GM12872 (cell line): ENCODE measurements around the gene CPZ.

ENCODE experiments used
- CTCF ChIP-seq: IDR thresholded peaks from 3 replicates; pipeline ENCODE4 v1.5.1; 2011; ENCODE audit warnings: low read depth, mild to moderate bottlenecking, low read length, moderate library complexity; ENCODE audit not compliant: insufficient read depth

CPZ gene

GRCh38 chr4:8644966-8645752, 52.6 kb downstream of the CPZ start:
- no peak for TF ChIP-seq CTCF

DNA sequence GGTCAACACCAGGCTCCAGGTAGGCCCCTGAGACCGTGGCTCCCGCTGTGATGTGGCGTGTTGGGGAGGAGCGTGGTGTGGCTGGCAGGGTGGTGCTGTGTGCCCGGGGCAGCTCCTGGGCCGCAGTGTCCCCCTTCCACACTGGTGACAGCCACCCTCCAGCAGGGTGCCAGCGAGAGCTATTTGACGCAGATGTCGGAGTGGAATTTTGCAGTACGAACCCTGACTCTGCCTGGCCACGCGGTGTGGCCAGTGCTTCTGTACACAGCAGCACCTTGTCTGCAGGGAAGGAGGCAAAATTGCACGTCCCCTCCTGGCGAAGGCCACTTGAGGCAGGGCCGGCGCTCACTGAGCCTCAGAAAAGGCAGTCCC, 53.2 kb downstream of the CPZ start:
- no peak for TF ChIP-seq CTCF

GRCh38 chr4:8646296-8647093, 53.9 kb downstream of the CPZ start:
- TF ChIP-seq CTCF, result no peak

DNA sequence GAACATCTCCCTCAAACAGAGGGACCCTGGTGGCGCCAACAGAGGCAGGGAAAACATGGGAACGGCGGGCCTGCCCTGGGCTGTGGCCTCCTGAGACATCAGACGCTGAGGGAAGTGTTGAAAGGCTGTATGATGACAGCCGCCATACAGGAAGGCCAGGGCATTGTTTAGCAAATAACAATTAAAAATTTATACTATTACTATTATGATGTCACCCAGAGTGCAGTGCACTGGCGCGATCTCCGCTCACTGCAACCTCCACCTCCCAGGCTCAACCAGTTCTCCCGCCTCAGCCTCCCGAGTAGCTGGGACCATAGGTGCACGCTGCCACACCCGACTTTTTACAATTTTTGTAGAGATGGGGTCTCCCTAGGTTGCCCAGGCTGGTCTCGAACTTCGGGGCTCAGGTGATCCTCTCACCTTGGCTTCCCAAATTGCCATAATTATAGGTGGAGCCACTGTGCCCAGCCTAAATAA, 54.6 kb downstream of the CPZ start:
- no peak for TF ChIP-seq CTCF

- no peak for TF ChIP-seq CTCF
These were observed 55.1 kb downstream of the CPZ start for GRCh38 chr4:8647626-8648025.

DNA sequence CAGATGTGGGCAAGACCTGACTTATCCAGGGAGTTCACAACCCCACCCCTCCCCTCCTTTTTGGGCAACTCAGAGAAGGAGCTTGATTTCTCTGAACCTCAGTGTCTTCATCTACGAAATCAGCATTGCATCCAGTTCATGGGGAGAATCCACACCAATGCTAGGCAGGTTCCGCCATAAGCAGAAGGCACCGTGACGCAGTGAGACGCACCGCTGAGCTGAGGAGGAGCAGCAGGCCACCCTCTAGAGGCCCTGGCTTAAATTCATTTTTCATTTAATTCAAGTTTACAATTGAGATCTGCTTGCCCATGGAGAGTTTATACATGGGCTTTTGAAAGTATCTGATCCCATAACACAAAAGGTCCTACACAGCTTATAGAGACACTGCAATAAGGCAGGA, 55.7 kb downstream of the CPZ start:
- no peak for TF ChIP-seq CTCF

DNA sequence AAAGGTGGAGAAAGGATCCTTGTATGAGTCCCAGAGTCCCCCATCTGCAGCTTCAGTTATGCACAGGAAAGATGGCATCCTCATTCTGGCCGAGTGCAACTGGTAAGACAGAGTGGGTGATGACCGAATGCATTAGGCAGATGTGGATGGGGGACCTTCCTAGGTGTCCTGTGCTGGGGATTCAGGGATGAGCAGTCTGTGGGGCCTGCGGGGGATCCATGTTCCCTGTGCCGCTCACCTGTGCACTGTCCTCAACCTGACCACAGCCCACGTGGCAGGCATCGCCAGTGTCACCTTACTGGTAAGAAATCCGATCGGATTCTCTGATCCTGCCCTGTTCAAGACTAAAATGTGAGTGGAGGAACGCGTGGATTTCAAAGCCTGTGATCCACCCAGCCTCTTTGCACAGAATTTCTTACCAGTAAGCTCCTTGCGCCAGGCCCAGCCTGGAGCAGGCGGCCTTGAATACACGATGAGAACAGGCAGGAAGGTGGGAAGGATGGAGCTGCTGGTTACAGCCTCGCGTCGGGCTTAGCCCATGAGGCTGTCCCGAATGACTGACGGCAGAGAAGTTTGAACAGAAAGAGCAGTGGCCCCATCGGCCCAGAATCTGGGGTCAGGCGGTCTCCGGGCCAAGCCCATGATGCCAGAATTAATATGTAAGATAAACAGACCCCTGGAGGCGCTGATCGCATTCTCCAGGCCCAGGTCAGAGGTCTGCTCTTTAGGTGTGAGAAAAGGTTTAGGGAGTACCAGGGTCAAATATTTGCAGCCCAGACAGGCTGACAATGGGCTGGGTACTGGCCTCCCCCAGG, 56.5 kb downstream of the CPZ start:
- TF ChIP-seq CTCF, result no peak
